ENCODE results near the gene PCDHGB6.
"Not testable (repeated sequence)": the region's sequence is repeated elsewhere in the genome, so short reads cannot be mapped to it uniquely, and the experiment has no call there.

The PCDHGB6 gene

GRCh38 chr5:141407790-141408505, at the start of gene PCDHGB6:
PCDHGB6 (plus strand) TSS chr5:141408021; CDS start chr5:141408203, 182 bp downstream.
- DNase-seq, result not testable (repeated sequence)

- DNase-seq, result peak; percentile 38
Measured at GRCh38 chr5:141359790-141360426, 47.9 kb upstream of the PCDHGB6 start, which contains the start of gene PCDHGB2. PCDHGB2 (plus strand) TSS chr5:141359994; CDS start chr5:141360136, 142 bp downstream.

- no peak for DNase-seq
Measured at GRCh38 chr5:141360685-141361084, 47.1 kb upstream of the PCDHGB6 start.

DNA sequence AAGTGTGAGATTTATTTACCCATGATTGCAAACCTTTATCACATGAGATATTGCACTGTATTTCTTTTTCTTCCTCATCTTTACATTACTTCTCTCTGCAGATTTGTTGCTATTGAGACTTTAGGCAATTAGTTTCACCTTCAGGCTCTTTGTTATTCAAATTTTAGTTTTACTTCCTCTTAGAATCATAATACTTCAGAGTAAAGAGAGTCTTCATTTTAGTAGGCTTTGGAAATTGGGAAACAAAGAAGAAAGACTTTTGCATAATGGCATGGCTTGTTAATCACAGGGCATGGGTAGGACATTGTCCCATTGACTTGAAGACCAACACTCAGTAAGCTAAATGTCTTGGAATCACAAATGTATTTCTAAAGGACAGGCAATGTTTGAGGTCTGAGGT, 45.1 kb upstream of the PCDHGB6 start:
- DNase-seq, result no peak

DNA sequence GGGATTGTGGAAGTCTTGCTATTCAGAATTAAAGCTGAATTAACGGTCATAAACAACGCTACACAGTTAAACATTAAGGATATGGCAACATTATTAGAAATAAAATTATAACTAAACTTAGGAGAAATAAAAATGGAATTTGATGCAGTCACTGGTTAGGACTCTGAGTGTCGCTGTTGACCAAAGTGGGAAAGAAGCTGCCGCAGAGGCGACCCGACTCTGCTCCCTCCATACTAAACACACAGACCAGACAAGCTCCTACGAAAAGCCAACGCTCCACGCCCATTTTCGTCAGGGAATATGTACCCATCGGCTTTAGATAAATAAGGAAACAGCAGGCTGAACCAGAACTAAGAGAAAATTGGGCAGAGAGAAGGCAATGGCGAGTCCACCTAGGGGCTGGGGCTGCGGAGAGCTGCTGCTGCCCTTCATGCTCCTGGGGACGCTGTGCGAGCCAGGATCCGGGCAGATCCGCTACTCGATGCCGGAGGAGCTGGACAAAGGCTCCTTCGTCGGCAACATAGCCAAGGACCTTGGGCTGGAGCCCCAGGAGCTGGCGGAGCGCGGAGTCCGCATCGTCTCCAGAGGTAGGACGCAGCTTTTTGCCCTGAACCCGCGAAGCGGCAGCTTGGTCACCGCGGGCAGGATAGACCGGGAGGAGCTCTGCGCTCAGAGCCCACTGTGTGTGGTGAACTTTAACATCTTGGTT, 43.7 kb upstream of the PCDHGB6 start, which contains the start of gene PCDHGA5:
Gene PCDHGA5, plus strand, starts transcription at position 211 of the 709 bp plus-strand sequence. Its CDS starts 169 bp downstream, at position 380.
- DNase-seq, result no peak

GRCh38 chr5:141366016-141366896, 41.6 kb upstream of the PCDHGB6 start:
- no peak for DNase-seq

GRCh38 chr5:141369994-141370848, 37.6 kb upstream of the PCDHGB6 start, which contains the start of gene PCDHGB3:
PCDHGB3 (plus strand) TSS chr5:141370242; CDS start chr5:141370395, 153 bp downstream.
- no peak for DNase-seq

DNA sequence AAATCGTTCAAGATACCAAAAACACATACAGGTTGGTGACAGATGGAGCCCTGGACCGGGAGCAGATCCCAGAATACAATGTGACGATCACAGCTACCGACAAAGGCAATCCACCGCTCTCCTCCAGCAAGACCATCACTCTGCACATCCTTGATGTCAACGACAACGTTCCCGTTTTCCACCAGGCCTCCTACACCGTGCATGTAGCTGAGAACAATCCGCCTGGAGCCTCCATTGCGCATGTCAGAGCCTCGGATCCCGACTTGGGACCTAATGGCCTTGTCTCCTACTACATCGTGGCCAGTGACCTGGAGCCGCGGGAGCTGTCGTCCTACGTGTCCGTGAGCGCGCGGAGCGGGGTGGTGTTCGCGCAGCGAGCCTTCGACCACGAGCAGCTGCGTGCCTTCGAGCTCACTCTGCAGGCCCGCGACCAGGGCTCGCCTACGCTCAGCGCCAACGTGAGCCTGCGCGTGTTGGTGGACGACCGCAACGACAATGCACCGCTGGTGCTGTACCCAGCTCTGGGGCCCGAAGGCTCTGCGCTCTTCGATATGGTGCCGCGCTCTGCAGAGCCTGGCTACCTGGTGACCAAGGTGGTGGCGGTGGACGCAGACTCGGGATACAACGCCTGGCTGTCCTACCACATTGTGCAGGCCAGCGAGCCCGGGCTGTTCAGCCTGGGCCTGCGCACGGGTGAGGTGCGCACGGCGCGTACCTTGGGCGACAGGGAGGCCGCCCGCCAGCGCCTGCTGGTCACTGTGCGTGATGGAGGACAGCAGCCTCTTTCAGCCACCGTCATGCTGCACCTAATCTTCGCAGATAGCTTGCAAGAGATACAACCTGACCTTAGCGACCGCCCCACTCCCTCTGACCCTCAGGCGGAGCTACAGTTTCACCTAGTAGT, 36.0 kb upstream of the PCDHGB6 start:
- no peak for DNase-seq

DNA sequence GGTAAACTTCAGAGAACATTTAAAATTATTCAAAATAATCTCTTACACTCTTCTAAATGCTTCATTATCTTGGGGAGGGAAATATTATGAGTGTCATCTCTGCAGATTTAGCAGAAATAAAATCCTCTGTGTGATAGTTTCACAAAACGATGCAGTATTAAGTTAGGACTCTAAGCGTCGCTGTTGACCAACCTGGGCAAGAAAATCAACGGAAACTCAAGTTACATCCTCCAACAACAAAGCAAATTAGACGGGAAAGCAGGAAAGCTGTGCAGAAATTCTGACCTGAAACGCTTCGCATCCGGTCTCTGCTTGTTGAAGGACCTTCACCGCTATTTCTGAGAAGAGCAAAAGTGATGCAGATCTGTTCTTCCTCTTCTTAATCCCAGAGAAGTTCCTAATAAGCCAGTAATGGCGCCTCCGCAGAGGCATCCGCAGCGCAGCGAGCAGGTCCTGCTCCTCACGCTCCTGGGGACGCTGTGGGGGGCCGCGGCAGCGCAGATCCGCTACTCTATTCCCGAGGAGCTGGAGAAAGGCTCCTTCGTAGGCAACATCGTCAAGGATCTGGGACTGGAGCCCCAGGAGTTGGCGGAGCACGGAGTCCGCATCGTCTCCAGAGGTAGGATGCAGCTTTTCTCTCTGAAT, 34.0 kb upstream of the PCDHGB6 start, which contains the start of gene PCDHGA6:
Gene PCDHGA6, plus strand, starts transcription at position 219 of the 645 bp plus-strand sequence. Its CDS starts 193 bp downstream, at position 412.
- no peak for DNase-seq

- no peak for DNase-seq
Measured at GRCh38 chr5:141374627-141375026, 33.2 kb upstream of the PCDHGB6 start.

DNA sequence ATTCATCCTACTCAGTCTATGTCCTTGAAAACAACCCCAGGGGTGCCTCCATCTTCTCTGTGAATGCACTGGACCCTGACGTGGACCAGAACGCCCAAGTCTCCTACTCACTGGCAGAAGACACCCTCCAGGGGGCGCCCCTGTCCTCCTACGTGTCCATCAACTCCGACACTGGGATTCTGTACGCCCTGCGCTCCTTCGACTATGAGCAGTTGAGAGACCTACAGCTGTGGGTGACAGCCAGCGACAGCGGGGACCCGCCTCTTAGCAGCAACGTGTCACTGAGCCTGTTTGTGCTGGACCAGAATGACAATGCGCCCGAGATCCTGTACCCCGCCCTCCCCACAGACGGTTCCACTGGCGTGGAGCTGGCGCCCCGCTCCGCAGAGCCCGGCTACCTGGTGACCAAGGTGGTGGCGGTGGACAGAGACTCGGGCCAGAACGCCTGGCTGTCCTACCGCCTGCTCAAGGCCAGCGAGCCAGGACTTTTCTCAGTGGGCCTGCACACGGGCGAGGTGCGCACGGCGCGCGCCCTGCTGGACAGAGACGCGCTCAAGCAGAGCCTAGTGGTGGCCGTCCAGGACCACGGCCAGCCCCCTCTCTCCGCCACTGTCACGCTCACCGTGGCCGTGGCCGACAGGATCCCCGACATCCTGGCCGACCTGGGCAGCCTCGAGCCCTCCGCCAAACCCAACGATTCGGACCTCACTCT, 32.2 kb upstream of the PCDHGB6 start:
- not testable (repeated sequence) for DNase-seq

DNA sequence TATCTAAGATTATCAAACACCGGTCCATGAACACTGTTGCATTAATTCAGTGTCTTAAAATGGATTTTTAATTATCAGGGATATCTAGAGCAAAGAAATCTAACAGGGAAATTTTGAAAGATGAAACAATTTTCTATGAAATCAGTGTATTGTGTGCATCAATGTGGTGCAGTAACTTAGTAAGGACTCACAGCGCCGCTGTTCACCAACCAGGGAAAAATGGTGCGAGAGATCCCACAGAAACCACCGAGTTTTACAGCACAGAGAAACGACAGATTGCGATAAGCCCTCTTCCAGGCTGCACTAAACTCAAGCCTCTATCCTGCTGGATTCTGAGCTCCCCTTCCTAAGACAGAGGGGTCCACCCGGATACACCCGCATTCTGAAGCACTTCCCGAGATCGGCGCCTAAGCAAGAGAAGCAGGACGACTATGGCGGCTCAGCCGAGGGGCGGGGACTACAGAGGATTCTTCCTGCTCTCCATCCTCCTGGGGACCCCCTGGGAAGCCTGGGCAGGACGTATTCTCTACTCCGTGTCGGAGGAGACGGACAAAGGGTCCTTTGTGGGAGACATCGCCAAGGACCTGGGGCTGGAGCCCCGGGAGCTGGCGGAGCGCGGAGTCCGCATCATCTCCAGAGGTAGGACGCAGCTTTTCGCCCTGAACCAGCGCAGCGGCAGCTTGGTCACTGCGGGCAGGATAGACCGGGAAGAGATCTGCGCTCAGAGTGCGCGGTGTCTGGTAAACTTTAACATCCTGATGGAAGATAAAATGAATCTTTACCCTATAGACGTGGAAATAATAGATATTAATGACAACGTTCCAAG, 25.1 kb upstream of the PCDHGB6 start, which contains the start of gene PCDHGA7:
Gene PCDHGA7, plus strand, starts transcription at position 274 of the 826 bp plus-strand sequence. Its CDS starts 158 bp downstream, at position 432.
- DNase-seq, result no peak

DNA sequence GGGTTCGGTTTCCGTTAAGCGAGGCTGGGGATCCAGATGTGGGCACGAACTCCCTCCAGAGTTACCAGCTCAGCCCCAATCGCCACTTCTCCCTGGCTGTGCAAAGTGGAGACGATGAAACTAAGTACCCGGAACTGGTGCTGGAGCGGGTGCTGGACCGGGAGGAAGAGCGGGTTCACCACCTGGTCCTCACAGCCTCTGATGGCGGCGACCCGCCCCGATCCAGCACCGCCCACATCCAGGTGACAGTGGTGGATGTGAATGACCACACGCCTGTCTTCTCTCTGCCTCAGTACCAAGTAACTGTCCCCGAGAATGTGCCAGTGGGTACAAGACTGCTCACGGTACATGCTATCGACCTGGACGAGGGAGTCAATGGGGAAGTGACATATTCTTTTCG, 24.5 kb upstream of the PCDHGB6 start:
- DNase-seq, result no peak

DNA sequence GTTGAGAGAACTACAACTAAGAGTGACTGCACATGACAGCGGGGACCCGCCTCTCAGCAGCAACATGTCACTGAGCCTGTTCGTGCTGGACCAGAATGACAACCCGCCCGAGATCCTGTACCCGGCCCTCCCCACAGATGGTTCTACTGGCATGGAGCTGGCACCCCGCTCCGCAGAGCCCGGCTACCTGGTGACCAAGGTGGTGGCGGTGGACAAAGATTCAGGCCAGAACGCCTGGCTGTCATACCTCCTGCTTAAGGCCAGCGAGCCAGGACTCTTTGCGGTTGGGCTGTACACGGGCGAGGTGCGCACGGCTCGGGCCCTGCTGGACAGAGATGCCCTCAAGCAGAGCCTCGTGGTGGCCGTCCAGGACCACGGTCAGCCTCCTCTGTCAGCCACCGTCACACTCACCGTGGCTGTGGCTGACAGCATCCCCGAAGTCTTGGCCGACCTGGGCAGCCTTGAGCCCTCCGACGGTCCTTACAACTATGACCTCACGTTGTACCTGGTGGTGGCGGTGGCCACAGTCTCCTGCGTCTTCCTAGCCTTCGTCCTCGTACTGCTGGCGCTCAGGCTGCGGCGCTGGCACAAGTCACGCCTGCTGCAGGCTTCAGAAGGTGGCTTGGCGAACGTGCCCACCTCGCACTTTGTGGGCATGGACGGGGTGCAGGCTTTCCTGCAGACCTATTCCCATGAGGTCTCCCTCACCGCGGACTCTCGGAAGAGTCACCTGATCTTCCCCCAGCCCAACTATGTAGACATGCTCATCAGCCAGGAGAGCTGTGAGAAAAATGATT, 23.2 kb upstream of the PCDHGB6 start:
- DNase-seq, result no peak

DNA sequence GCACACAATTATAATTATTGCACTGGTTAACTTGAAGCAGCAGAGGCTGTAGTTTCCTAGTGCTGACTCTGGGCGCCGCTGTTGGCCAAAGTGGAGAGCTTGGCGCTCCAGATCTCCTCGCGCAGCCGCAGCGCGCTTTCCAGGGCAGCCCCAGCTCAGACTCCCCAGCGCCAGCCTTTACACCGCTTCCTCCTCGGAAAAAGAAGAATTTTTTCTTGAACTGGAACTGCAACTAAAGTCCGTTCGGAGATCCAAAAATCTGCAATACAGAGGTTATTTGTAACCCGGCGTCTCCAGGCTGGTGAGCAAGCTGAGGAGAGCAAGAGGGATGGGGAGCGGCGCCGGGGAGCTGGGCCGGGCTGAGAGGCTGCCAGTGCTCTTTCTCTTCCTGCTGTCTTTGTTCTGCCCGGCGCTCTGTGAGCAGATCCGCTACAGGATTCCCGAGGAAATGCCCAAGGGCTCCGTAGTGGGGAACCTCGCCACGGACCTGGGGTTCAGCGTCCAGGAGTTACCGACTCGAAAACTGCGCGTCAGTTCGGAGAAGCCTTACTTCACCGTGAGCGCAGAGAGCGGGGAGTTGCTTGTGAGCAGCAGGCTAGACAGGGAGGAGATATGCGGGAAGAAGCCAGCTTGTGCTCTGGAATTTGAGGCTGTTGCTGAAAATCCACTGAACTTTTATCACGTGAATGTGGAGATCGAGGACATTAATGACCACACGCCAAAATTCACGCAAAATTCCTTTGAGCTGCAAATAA, 20.1 kb upstream of the PCDHGB6 start, which contains the start of gene PCDHGB4:
Gene PCDHGB4, plus strand, starts transcription at position 142 of the 755 bp plus-strand sequence. Its CDS starts 187 bp downstream, at position 329.
- DNase-seq, result not testable (repeated sequence)

DNA sequence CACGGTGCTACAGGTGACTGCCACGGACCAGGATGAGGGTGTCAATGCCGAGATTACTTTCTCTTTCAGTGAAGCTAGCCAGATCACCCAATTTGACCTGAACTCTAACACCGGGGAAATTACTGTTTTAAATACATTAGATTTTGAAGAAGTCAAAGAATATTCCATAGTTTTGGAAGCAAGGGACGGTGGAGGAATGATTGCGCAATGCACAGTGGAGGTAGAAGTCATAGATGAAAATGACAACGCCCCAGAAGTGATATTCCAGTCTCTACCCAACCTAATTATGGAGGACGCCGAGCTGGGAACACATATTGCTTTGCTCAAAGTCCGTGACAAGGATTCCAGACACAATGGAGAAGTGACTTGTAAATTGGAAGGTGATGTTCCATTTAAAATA, 19.2 kb upstream of the PCDHGB6 start:
- DNase-seq, result no peak
